ENCODE data around the gene RACK1.

Gene RACK1

DNA sequence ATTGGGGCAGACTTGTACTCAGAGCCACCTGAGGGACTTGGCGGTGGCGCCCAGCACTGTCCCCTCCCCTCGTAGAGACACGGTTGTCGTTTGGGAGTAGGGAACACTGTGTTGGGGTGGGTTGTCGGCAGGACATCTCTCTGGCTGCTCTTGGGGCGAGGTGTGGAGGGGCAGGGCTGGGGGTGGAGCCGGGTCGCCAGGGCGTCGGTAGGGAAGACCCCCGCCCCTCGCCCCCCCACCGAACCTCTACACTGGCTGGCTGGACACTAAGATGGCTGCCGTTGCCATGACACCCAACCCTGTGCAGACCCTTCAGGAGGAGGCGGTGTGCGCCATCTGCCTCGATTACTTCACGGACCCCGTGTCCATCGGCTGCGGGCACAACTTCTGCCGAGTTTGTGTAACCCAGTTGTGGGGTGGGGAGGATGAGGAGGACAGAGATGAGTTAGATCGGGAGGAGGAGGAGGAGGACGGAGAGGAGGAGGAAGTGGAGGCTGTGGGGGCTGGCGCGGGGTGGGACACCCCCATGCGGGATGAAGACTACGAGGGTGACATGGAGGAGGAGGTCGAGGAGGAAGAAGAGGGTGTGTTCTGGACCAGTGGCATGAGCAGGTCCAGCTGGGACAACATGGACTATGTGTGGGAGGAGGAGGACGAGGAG, 19.8 kb downstream of the RACK1 start:
- Histone ChIP-seq H3K4me3 (ENCODE audit: low read depth, low read length) (peak overlapping the region; percentile 96), H3K9ac (ENCODE audit: low read depth, low read length) (peak overlapping the region; percentile 8), H3K4me1 (ENCODE audit: control insufficient read depth, insufficient read depth, low read length) (no peaks in the 10 kb centered on the region), H3K9me3 (ENCODE audit: control insufficient read depth, insufficient read depth, low read length) (no peaks in the 10 kb centered on the region), H3K27me3 (ENCODE audit: control insufficient read depth, insufficient read depth, low read length) (no peaks in the 10 kb centered on the region), H3K36me3 (ENCODE audit: control insufficient read depth, insufficient read depth, low read length) (peaks cover 2% of the 10 kb centered on the region)

DNA sequence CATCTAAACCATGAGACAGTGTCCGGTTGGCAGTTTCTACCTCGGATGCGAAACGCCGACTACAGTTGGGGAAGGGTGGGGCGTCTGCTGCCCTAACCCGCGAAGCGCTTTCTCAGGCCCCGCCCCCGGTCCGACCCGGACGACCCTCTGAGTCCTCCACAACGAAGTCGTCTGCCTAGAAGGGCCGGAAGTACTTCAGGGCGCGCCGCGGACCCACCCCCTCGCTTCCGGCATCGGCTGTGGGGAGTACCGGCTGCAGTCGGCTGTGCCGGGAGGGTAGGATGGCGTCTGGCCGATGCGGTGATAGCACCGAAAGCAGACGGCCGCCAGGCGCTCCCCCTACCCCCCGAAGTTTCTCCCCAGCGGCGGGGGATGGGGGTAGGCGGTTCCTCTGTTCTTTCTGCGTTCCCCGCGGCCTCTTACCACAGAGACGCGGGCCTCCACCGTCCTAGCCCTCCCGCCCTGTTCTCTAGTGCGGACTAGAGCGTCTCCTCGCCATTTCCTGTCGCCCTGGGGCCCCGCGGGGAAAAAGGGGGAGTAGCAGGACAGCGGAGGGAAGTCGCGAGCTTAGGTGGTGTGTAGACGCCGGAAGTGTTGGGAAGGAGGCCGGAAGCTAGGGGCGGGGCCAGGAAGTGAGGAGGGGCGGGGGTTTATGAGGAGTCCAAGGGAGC, 20.5 kb downstream of the RACK1 start, which contains the start of gene TRIM41:
TSS of gene TRIM41 (plus strand) at position 224 of the 671 bp plus-strand sequence. CDS start 719 bp downstream, outside the sequence.
- H3K9me3 ChIP-seq (ENCODE audit: control insufficient read depth, insufficient read depth, low read length) = no peaks in the 10 kb centered on the region
- H3K36me3 ChIP-seq (ENCODE audit: control insufficient read depth, insufficient read depth, low read length) = peaks cover 2% of the 10 kb centered on the region
- H3K4me1 ChIP-seq (ENCODE audit: control insufficient read depth, insufficient read depth, low read length) = no peaks in the 10 kb centered on the region
- peak within 1 kb of the TSS; percentile 96 for H3K4me3 ChIP-seq (ENCODE audit: low read depth, low read length)
- peak within 1 kb of the TSS; percentile 92 for H3K9ac ChIP-seq (ENCODE audit: low read depth, low read length)
- no peaks in the 10 kb centered on the region for H3K27me3 ChIP-seq (ENCODE audit: control insufficient read depth, insufficient read depth, low read length)

DNA sequence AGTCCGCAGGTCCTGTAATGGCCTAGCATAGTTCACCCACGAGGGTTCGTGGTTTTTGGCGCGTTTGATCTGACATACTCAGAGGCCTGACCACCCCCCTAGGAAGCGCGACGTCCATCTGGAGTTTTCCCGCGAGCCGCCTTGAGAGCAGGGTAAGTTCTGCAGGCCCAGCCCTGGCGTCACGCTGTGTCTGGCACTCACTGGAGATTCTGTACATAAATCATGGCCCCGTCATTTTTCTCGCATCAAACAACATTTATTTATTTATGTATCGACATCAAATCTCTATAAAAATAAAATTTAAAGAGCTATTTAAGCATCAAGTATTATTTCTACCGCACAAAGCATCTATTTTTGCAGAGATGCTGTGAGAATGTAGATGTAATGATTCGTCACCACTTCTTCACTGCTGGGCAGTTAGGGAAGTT, 21.1 kb downstream of the RACK1 start:
- Histone ChIP-seq H3K4me3 (ENCODE audit: low read depth, low read length) (peak overlapping the region; percentile 96), H3K27me3 (ENCODE audit: control insufficient read depth, insufficient read depth, low read length) (peaks cover 4% of the 10 kb centered on the region), H3K9me3 (ENCODE audit: control insufficient read depth, insufficient read depth, low read length) (no peaks in the 10 kb centered on the region), H3K4me1 (ENCODE audit: control insufficient read depth, insufficient read depth, low read length) (no peaks in the 10 kb centered on the region), H3K9ac (ENCODE audit: low read depth, low read length) (peak overlapping the region; percentile 49), H3K36me3 (ENCODE audit: control insufficient read depth, insufficient read depth, low read length) (peaks cover 2% of the 10 kb centered on the region)

DNA sequence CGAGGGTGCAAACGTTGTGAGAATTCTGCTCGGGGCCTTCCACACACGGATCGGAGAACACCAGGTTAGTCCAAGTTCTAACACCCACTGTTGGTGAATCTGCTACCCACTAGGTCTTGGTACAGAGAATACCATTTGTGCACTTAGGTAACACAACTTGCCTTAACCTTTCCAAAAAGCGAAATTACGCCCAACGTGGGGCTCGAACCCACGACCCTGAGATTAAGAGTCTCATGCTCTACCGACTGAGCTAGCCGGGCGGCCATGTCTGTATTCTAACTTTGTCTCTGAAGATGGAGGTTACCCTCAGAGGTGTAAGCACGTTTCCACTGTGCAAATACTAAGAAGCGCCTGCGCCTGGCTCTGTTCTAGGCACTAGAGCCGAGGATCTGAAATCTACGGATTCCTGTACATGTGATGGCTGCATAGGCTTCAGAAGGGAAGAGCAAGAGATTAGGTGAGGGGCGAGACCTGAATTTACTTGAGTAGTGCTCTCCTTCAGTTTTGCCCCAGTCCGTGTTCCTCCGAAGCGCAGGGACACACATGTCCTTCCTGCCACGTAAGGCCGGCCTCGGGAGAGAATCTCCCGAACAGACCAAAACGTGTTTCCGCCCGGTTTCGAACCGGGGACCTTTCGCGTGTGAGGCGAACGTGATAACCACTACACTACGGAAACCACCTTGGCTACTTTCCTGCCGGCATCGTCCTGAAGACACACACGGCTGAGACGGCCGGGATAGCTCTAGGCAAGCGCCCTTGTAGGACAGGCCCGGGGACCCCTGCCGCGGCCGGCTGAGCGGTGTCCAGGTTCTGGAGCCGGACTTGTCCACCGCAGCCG, 21.7 kb downstream of the RACK1 start:
- Histone ChIP-seq H3K9ac (ENCODE audit: low read depth, low read length) (peak overlapping the region; percentile 92), H3K36me3 (ENCODE audit: control insufficient read depth, insufficient read depth, low read length) (peaks cover 2% of the 10 kb centered on the region), H3K4me1 (ENCODE audit: control insufficient read depth, insufficient read depth, low read length) (no peaks in the 10 kb centered on the region), H3K4me3 (ENCODE audit: low read depth, low read length) (peak overlapping the region; percentile 96), H3K27me3 (ENCODE audit: control insufficient read depth, insufficient read depth, low read length) (peaks cover 6% of the 10 kb centered on the region), H3K9me3 (ENCODE audit: control insufficient read depth, insufficient read depth, low read length) (no peaks in the 10 kb centered on the region)

DNA sequence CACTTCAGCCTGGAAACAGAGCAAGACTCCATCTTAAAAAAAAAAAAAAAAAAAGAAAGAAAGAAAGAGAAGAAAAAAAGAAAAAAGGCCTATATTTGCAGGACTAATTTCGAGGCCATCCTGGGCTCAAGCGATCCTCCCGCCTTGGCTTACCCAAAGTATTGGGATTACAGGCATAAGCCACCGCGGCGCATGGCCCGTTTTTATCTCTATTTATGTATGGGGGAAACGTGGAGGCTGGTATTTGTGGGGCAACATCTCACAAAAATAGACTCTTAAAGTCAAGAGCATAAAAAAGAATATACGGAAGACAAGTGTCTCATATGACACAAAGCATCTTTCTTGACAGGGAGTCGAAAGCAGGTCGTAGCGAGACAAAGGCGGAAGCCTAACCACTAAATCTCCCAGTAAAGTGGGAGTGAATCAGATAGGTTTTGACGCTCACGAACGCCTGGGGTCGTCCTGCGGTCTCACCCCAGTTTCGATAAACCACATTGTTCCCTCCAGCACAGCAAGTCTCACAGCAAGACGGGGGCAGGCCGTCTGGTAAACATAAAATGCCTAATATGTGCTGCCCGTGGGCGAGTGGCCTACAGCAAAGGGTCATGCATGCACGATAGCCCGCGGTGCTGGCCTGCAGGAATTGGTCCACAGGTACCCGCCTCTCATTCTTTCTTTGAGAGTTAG, 22.5 kb downstream of the RACK1 start:
- Histone ChIP-seq H3K9me3 (ENCODE audit: control insufficient read depth, insufficient read depth, low read length) (no peaks in the 10 kb centered on the region), H3K27me3 (ENCODE audit: control insufficient read depth, insufficient read depth, low read length) (peaks cover 7% of the 10 kb centered on the region), H3K4me3 (ENCODE audit: low read depth, low read length) (peak overlapping the region; percentile 38), H3K9ac (ENCODE audit: low read depth, low read length) (no peak overlapping the region), H3K4me1 (ENCODE audit: control insufficient read depth, insufficient read depth, low read length) (no peaks in the 10 kb centered on the region), H3K36me3 (ENCODE audit: control insufficient read depth, insufficient read depth, low read length) (no peaks in the 10 kb centered on the region)

DNA sequence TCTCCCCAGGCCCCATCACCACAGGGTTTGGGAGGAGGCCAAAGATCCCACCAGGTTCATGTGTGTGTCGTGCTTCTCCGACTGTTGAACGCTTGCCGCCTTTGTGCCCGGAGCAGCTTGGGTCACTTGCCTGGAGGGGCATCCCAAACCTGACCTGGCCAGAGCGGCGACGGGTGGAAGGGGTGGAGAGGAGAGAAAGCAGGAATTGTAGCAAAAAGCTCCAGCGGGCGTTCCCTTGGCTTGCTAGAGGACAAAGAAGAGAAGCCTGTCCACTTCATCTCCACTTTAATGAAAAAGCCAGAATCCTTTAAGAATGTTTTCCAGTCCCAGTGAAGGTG, 23.6 kb downstream of the RACK1 start:
- Histone ChIP-seq H3K36me3 (ENCODE audit: control insufficient read depth, insufficient read depth, low read length) (no peaks in the 10 kb centered on the region), H3K4me1 (ENCODE audit: control insufficient read depth, insufficient read depth, low read length) (no peaks in the 10 kb centered on the region), H3K9ac (ENCODE audit: low read depth, low read length) (no peak overlapping the region), H3K27me3 (ENCODE audit: control insufficient read depth, insufficient read depth, low read length) (peaks cover 8% of the 10 kb centered on the region), H3K4me3 (ENCODE audit: low read depth, low read length) (no peak overlapping the region), H3K9me3 (ENCODE audit: control insufficient read depth, insufficient read depth, low read length) (no peaks in the 10 kb centered on the region)

DNA sequence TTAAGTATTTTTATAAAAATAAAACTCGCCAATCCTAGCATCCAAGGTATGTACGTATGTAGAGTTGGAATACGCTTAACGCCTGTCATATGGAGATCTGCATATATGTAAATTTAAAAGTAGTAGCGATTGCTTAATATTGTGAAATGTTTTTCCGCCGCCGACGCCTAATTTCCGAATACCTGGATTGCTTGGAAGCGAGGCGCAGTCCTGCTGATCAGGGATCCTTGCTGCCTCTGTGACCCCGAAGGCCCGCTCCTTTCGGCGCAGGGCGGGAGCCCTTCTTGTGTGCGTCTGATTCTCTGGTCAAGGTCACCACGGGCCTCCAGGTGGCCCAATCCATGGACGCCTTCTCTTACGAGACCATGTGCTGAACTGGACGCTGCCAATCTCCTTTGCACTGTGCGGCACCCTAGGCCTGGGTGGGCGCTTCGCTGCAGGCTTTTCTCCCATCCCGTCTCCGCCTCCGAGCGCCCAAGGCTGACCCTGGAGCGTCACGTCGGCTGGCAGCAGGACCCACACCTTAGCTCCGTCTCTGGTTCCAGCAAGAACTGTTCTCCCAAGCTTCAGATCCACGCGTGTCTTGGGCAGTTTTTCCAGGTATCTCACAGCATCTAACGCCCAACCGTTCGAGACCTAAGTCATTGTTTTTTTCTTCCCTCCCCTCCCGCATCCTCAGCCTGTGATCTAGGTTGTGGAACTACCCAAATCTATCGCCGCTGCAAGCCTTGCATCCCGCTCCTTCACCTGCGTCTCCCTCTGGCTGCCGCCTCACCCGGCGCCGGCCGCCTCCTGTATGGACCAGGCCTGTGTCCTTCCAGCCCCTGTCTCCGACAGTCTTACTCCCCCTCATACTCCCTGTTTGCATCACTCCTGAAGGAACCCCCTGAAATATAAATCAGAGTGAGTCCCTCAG, 24.2 kb downstream of the RACK1 start:
- no peak overlapping the region for H3K9ac ChIP-seq (ENCODE audit: low read depth, low read length)
- peaks cover 8% of the 10 kb centered on the region for H3K27me3 ChIP-seq (ENCODE audit: control insufficient read depth, insufficient read depth, low read length)
- H3K4me3 ChIP-seq (ENCODE audit: low read depth, low read length) = peak overlapping the region; percentile 13
- no peaks in the 10 kb centered on the region for H3K9me3 ChIP-seq (ENCODE audit: control insufficient read depth, insufficient read depth, low read length)
- no peaks in the 10 kb centered on the region for H3K36me3 ChIP-seq (ENCODE audit: control insufficient read depth, insufficient read depth, low read length)
- no peaks in the 10 kb centered on the region for H3K4me1 ChIP-seq (ENCODE audit: control insufficient read depth, insufficient read depth, low read length)

DNA sequence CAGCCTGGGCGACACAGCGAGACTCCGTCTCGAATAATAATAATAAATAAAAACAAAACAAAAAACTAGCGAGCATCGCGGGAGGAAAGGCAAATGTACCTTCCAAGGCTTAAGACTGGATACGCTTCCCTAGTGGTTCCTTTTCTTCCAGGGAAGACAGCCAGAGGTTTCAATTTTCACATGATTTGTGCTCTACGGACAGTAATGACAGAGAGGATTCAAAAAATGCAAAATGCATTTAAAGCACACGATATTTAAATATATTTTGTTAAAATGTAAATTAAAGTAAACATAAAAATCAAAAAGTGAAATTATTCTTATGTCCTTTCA, 24.9 kb downstream of the RACK1 start:
- Histone ChIP-seq H3K27me3 (ENCODE audit: control insufficient read depth, insufficient read depth, low read length) (peaks cover 8% of the 10 kb centered on the region), H3K36me3 (ENCODE audit: control insufficient read depth, insufficient read depth, low read length) (no peaks in the 10 kb centered on the region), H3K9ac (ENCODE audit: low read depth, low read length) (no peak overlapping the region), H3K4me1 (ENCODE audit: control insufficient read depth, insufficient read depth, low read length) (no peaks in the 10 kb centered on the region), H3K4me3 (ENCODE audit: low read depth, low read length) (peak overlapping the region; percentile 76), H3K9me3 (ENCODE audit: control insufficient read depth, insufficient read depth, low read length) (no peaks in the 10 kb centered on the region)

DNA sequence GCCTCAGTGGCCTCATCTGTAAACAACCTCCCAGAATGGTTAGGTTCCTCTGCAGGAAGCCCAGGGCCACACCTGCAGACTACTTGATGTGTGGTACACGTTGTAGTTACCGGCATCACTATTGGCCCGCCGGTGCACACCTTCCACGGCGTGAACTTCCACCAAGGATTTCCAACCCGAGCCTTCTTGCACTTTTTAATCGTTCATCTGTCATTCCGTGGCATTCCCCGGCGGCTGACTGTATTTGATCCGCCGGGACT, 26.0 kb downstream of the RACK1 start:
- H3K9ac ChIP-seq (ENCODE audit: low read depth, low read length) = no peak overlapping the region

DNA sequence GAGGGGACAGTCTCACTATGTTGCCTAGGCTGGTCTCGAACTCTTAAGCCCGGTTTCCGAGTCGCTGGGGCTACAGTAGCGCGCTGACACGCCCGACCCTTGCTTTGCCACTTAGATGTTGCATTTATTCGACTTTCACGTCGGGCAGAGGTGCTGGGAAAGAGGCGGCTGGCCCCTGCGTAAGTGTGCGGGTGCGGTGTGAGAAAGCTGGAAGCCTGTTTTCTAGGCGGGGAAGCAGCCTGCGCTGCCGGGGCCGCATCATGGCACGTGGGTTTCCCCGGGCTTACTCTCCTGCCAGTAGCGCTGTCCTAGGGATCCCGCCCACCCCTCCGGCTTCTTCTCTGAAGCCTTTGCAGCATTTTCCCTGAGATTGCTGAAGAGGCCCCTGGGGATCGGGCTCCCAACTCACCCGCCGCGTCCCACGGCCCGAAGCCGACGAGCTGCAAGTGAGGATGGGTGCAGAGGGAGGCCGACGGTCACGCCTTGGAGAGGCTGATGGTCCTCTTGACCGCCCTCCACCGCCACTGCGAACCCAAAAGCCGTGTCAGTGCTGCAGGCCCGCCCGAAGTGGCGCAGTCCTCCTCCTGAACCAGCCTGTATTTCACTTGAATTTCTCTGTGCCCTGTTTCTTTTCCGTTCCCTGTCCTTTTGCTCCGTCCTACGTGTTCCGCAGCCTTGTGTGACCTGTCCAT, 26.4 kb downstream of the RACK1 start:
- Histone ChIP-seq H3K9ac (ENCODE audit: low read depth, low read length) (no peak overlapping the region), H3K27me3 (ENCODE audit: control insufficient read depth, insufficient read depth, low read length) (peaks cover 8% of the 10 kb centered on the region), H3K4me3 (ENCODE audit: low read depth, low read length) (peak overlapping the region; percentile 76), H3K4me1 (ENCODE audit: control insufficient read depth, insufficient read depth, low read length) (no peaks in the 10 kb centered on the region), H3K9me3 (ENCODE audit: control insufficient read depth, insufficient read depth, low read length) (no peaks in the 10 kb centered on the region), H3K36me3 (ENCODE audit: control insufficient read depth, insufficient read depth, low read length) (no peaks in the 10 kb centered on the region)

More for the DNA sequence above, 26.0 kb downstream of the RACK1 start:
- H3K4me3 ChIP-seq (ENCODE audit: low read depth, low read length) = peak overlapping the region; percentile 76
- H3K27me3 ChIP-seq (ENCODE audit: control insufficient read depth, insufficient read depth, low read length) = peaks cover 8% of the 10 kb centered on the region
- H3K36me3 ChIP-seq (ENCODE audit: control insufficient read depth, insufficient read depth, low read length) = no peaks in the 10 kb centered on the region
- no peaks in the 10 kb centered on the region for H3K9me3 ChIP-seq (ENCODE audit: control insufficient read depth, insufficient read depth, low read length)
- no peaks in the 10 kb centered on the region for H3K4me1 ChIP-seq (ENCODE audit: control insufficient read depth, insufficient read depth, low read length)
